CD8-positive, alpha-beta memory T cell (primary cell): ENCODE measurements around the gene ZFPM1. TPM values are rescaled to one million over a fixed set of nuclear protein-coding genes. Genes with fewer than 3 reads are reported as not detected.

Experiments used
- CTCF ChIA-PET: fragments of 350-600 bp; sonication (Branson Sonifier 250); formaldehyde crosslinking; loops from one replicate; lab custom pipeline; 2021; ENCODE audit warnings: antibody characterized with exemption; lab: Charles Lee
- POLR2A ChIA-PET: fragments of 350-600 bp; sonication (Branson Sonifier 250); formaldehyde crosslinking; loops from one replicate; lab custom pipeline; 2021; ENCODE audit warnings: antibody characterized with exemption; lab: Charles Lee
- DNase-seq, 5 donors: peaks; one replicate each; pipeline versions ENCODE4 v3.0.0 to v3.0.0-alpha.2; 2020 to 2022; ENCODE audit warnings: mixed read lengths in 1 of 5
- H3K27ac ChIP-seq: one replicate; pipeline ENCODE4 v1.7.0; 2013; ENCODE audit warnings: low read depth, mild to moderate bottlenecking, low read length, moderate library complexity
- H3K27me3 ChIP-seq: 2 replicates; pipeline ENCODE4 v1.7.0; 2013; ENCODE audit warnings: low read length, mild to moderate bottlenecking; ENCODE audit not compliant: insufficient read depth, poor library complexity, severe bottlenecking
- H3K36me3 ChIP-seq: 2 replicates; pipeline ENCODE4 v1.7.0; 2013; ENCODE audit warnings: mild to moderate bottlenecking, low read length, moderate library complexity; ENCODE audit not compliant: insufficient read depth
- H3K4me1 ChIP-seq: 2 replicates; pipeline ENCODE4 v1.7.0; 2013; ENCODE audit warnings: mild to moderate bottlenecking, low read length, moderate library complexity; ENCODE audit not compliant: insufficient read depth
- H3K4me3 ChIP-seq: 2 replicates; pipeline ENCODE4 v1.7.0; 2013; ENCODE audit warnings: mild to moderate bottlenecking, low read length
- H3K9me3 ChIP-seq: 2 replicates; pipeline ENCODE4 v1.7.0; 2013; ENCODE audit warnings: mild to moderate bottlenecking, low read length
- H3K27ac Mint-ChIP-seq, 8 donors: one replicate each; pipeline ENCODE4 v1.8.0; 2020 to 2021; ENCODE audit warnings: mixed read lengths in 8 of 8, mild to moderate bottlenecking in 6 of 8, inconsistent platforms in 3 of 8, moderate library complexity in 3 of 8
- H3K27me3 Mint-ChIP-seq, 2 donors: one replicate each; pipeline ENCODE4 v1.8.0; 2020 to 2021; ENCODE audit warnings: mixed read lengths in 2 of 2, mild to moderate bottlenecking in 1 of 2, moderate library complexity in 1 of 2
- H3K36me3 Mint-ChIP-seq, 3 donors: one replicate each; pipeline ENCODE4 v1.8.0; 2020 to 2021; ENCODE audit warnings: mixed read lengths in 3 of 3, inconsistent platforms in 1 of 3, mild to moderate bottlenecking in 1 of 3
- H3K4me1 Mint-ChIP-seq, 3 donors: one replicate each; pipeline ENCODE4 v1.8.0; 2020 to 2021; ENCODE audit warnings: mixed read lengths in 3 of 3, inconsistent platforms in 1 of 3, mild to moderate bottlenecking in 1 of 3
- H3K4me3 Mint-ChIP-seq, 7 donors: one replicate each; pipeline ENCODE4 v1.8.0; 2020 to 2021; ENCODE audit warnings: mixed read lengths in 7 of 7, mild to moderate bottlenecking in 6 of 7, moderate library complexity in 4 of 7, inconsistent platforms in 2 of 7
- H3K9me3 Mint-ChIP-seq, 5 donors: one replicate each; pipeline ENCODE4 v1.8.0; 2020 to 2022; ENCODE audit warnings: mixed read lengths in 5 of 5, mild to moderate bottlenecking in 3 of 5, moderate library complexity in 2 of 5, inconsistent platforms in 1 of 5
- polyA plus RNA-seq: library from polyadenylated mRNA; unstranded; fragments of 300-500 nt; fragmentation: Illumina TruSeq; gene quantifications from one replicate; pipeline ENCODE4 v1.2.3, GENCODE V29; 2021
- total RNA-seq, 2 experiments: library from RNA; stranded (reverse); gene quantifications; one replicate each; pipeline ENCODE4 v1.2.3, GENCODE V29; 2021

Gene ZFPM1
- total and polyA plus RNA-seq, 3 experiments from 2014 or later = 0.71 to 16.7 (median 15.5) TPM

DNA sequence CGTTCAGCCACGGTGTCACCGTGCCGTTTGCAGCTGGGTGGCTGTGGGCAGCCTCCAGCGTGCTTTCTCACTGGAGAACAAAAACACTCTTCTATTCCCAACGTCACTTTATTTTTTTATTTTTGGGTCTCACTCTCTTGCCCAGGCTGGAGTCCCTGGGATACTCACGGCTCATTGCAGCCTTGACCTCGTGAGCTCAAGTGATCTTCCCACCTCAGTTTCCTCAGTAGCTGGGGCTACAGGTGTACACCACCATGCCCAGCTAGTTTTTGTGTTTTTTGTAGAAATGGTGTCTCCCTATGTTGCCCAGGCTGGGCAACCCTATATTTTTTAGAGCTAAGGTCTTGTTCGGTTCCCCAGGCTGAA is 82.8 kb downstream of the ZFPM1 start:
- no peak for DNase-seq
- H3K27me3 ChIP-seq = peaks cover 15% of the 10 kb centered on the region
- ChIA-PET POLR2A (no interaction called here), CTCF (interaction anchor here (1.6 kb wide), 1 partner anchor 81 kb away, joined by 7 read pairs; no protein-coding TSS in a partner anchor)
- H3K4me1 ChIP-seq = peaks cover 8% of the 10 kb centered on the region
- peaks cover 0 to 1% (median 0%) of the 10 kb centered on the region in 3 donors for H3K36me3 Mint-ChIP-seq
- H3K4me3 Mint-ChIP-seq = peak overlapping the region; percentile 57 to 84 (median 78)
- peak overlapping the region in 7 of 8 donors; percentile 44 to 92 (median 68) for H3K27ac Mint-ChIP-seq
- H3K4me1 Mint-ChIP-seq = peaks cover 5 to 15% (median 6%) of the 10 kb centered on the region in 3 donors
- H3K27ac ChIP-seq = no peak overlapping the region
- H3K27me3 Mint-ChIP-seq = peaks cover 0 to 1% of the 10 kb centered on the region in 2 donors
- no peak overlapping the region for H3K4me3 ChIP-seq
- H3K36me3 ChIP-seq = no peaks in the 10 kb centered on the region
- H3K9me3 Mint-ChIP-seq = peaks cover 0 to 4% (median 0%) of the 10 kb centered on the region in 5 donors
- no peaks in the 10 kb centered on the region for H3K9me3 ChIP-seq

- peak overlapping the region in 1 of 8 donors; percentile 92 for H3K27ac Mint-ChIP-seq
- POLR2A ChIA-PET = no interaction called here
Measured at GRCh38 chr16:88536510-88536909, 83.4 kb downstream of the ZFPM1 start.

DNA sequence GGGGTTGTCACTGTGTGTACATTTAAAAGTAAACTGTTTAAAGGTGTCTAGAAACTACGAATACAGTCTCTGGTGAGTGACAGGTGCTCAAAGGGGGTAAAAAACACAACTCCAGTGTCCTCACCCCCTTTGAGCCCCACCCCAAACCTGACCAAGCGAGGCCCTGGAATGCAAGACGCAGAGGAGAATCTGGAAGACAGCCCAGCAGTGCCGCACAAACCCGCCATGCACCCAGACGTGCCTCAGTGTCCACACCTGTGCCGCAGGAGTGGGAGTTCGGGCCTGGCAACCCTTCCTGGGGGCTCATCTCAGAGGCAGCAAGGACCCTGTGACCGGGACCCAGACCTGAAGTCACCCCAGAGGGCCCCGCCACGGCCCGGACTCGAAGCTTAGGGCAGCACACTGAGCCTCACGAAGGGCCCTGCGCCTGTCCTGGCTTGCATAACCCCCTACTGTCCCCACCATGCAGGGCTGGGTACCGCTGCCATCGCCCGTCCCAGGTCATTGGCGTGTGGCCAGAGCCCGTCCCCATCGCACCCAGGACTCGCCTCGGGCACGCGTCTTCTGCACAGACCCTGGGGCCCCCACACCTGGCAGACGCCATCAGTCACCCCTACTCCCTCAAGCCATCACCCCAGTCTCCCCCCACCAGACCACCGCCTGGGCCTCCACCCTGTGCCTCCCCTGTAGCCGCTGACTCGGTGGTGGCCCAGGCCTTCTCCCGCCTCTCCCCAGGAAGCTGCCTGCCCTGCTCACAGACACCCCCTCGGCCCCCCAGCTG is 84.1 kb downstream of the ZFPM1 start:
- peaks cover 0 to 1% (median 0%) of the 10 kb centered on the region in 3 donors for H3K36me3 Mint-ChIP-seq
- H3K4me3 ChIP-seq = no peak overlapping the region
- H3K4me3 Mint-ChIP-seq = peak overlapping the region in 2 of 7 donors; percentile 57 to 83
- no peak overlapping the region for H3K27ac ChIP-seq
- POLR2A ChIA-PET = no interaction called here
- H3K27me3 Mint-ChIP-seq = peaks cover 0 to 4% of the 10 kb centered on the region in 2 donors
- H3K9me3 ChIP-seq = no peaks in the 10 kb centered on the region
- H3K4me1 Mint-ChIP-seq = peaks cover 5 to 15% (median 6%) of the 10 kb centered on the region in 3 donors
- H3K4me1 ChIP-seq = peaks cover 8% of the 10 kb centered on the region
- peaks cover 0 to 2% (median 0%) of the 10 kb centered on the region in 5 donors for H3K9me3 Mint-ChIP-seq
- DNase-seq = peak in 1 of 5 donors; percentile 48
- H3K36me3 ChIP-seq = no peaks in the 10 kb centered on the region
- CTCF ChIA-PET = interaction anchor here (1.6 kb wide), 1 partner anchor 82 kb away, joined by 7 read pairs; no protein-coding TSS in a partner anchor
- peak overlapping the region in 1 of 8 donors; percentile 50 for H3K27ac Mint-ChIP-seq
- H3K27me3 ChIP-seq = peaks cover 19% of the 10 kb centered on the region

More at GRCh38 chr16:88536510-88536909, 83.4 kb downstream of the ZFPM1 start:
- Mint-ChIP-seq H3K4me3 (peak overlapping the region in 3 of 7 donors; percentile 57 to 83 (median 82)), H3K27me3 (peaks cover 0 to under 1% of the 10 kb centered on the region in 2 donors), H3K9me3 (peaks cover 0 to 4% (median 0%) of the 10 kb centered on the region in 5 donors), H3K36me3 (peaks cover 0 to 1% (median 0%) of the 10 kb centered on the region in 3 donors), H3K4me1 (peaks cover 5 to 15% (median 6%) of the 10 kb centered on the region in 3 donors)
- Histone ChIP-seq H3K27ac (no peak overlapping the region), H3K36me3 (no peaks in the 10 kb centered on the region), H3K27me3 (peaks cover 19% of the 10 kb centered on the region), H3K4me1 (peaks cover 8% of the 10 kb centered on the region), H3K9me3 (no peaks in the 10 kb centered on the region), H3K4me3 (no peak overlapping the region)
- CTCF ChIA-PET = interaction anchor here (1.6 kb wide), 1 partner anchor 81 kb away, joined by 7 read pairs; no protein-coding TSS in a partner anchor
- no peak for DNase-seq

DNA sequence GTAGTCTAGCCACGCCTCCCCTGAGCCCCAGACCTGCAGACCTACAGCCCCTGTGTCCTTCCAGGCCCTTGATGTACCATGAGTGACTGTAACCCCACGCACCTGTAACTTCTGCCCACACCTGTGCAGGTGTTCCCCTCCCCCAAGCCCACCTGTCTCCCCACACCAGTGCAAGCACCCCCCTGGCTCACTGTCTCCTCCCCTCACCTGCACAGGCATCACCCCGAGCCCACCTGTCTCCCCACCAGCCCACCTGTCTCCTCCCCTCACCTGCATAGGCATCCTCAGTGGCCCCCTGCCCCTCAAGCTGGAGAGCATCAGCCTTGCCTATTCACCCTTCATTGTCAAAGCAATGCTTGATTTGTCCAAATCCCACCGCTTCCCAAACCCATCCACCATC is 84.8 kb downstream of the ZFPM1 start:
- Mint-ChIP-seq H3K27me3 (peaks cover 0 to 6% of the 10 kb centered on the region in 2 donors), H3K4me1 (peaks cover 6 to 15% (median 6%) of the 10 kb centered on the region in 3 donors), H3K4me3 (peak overlapping the region in 2 of 7 donors; percentile 24 to 57), H3K27ac (peak overlapping the region in 1 of 8 donors; percentile 27), H3K36me3 (peaks cover 0 to 3% (median 1%) of the 10 kb centered on the region in 3 donors), H3K9me3 (peaks cover 0 to 7% (median 3%) of the 10 kb centered on the region in 5 donors)
- H3K27me3 ChIP-seq = peaks cover 19% of the 10 kb centered on the region
- H3K4me1 ChIP-seq = peaks cover 8% of the 10 kb centered on the region
- H3K36me3 ChIP-seq = no peaks in the 10 kb centered on the region
- peaks cover under 1% of the 10 kb centered on the region for H3K9me3 ChIP-seq
- CTCF ChIA-PET = no interaction called here
- POLR2A ChIA-PET = interaction anchor here (0.5 kb wide), 1 partner anchor 53 kb away, joined by 3 read pairs; no protein-coding TSS in a partner anchor
- H3K4me3 ChIP-seq = no peak overlapping the region
- H3K27ac ChIP-seq = no peak overlapping the region
- DNase-seq = no peak

- no peaks in the 10 kb centered on the region for H3K36me3 ChIP-seq
- POLR2A ChIA-PET = interaction anchor here (0.5 kb wide), 1 partner anchor 52 kb away, joined by 3 read pairs; no protein-coding TSS in a partner anchor
- CTCF ChIA-PET = no interaction called here
- Mint-ChIP-seq H3K36me3 (peaks cover under 1 to 8% (median 1%) of the 10 kb centered on the region in 3 donors), H3K4me3 (peak overlapping the region in 3 of 7 donors; percentile 38 to 66 (median 57)), H3K9me3 (peaks cover 4 to 13% (median 9%) of the 10 kb centered on the region in 5 donors), H3K27ac (peak overlapping the region in 1 of 8 donors; percentile 58), H3K27me3 (peaks cover 1 to 10% of the 10 kb centered on the region in 2 donors), H3K4me1 (peaks cover 6 to 15% (median 7%) of the 10 kb centered on the region in 3 donors)
- H3K9me3 ChIP-seq = peaks cover 7% of the 10 kb centered on the region
- no peak overlapping the region for H3K27ac ChIP-seq
- no peak for DNase-seq
- peaks cover 8% of the 10 kb centered on the region for H3K4me1 ChIP-seq
- H3K27me3 ChIP-seq = peaks cover 19% of the 10 kb centered on the region
- no peak overlapping the region for H3K4me3 ChIP-seq
Measured at GRCh38 chr16:88538366-88539060, 85.4 kb downstream of the ZFPM1 start.

GRCh38 chr16:88539261-88539651 is 86.2 kb downstream of the ZFPM1 start:
- no peak for DNase-seq
- Histone ChIP-seq H3K9me3 (peaks cover 11% of the 10 kb centered on the region), H3K4me1 (peaks cover 8% of the 10 kb centered on the region), H3K36me3 (no peaks in the 10 kb centered on the region), H3K4me3 (no peak overlapping the region), H3K27ac (no peak overlapping the region), H3K27me3 (peaks cover 19% of the 10 kb centered on the region)
- peaks cover 6 to 15% (median 9%) of the 10 kb centered on the region in 3 donors for H3K4me1 Mint-ChIP-seq
- H3K27ac Mint-ChIP-seq = no peak overlapping the region
- POLR2A ChIA-PET = no interaction called here
- H3K36me3 Mint-ChIP-seq = peaks cover 1 to 11% (median 2%) of the 10 kb centered on the region in 3 donors
- H3K27me3 Mint-ChIP-seq = peaks cover 1 to 12% of the 10 kb centered on the region in 2 donors
- H3K4me3 Mint-ChIP-seq = peak overlapping the region in 1 of 7 donors; percentile 85
- H3K9me3 Mint-ChIP-seq = peaks cover 6 to 16% (median 12%) of the 10 kb centered on the region in 5 donors
- CTCF ChIA-PET = no interaction called here

DNA sequence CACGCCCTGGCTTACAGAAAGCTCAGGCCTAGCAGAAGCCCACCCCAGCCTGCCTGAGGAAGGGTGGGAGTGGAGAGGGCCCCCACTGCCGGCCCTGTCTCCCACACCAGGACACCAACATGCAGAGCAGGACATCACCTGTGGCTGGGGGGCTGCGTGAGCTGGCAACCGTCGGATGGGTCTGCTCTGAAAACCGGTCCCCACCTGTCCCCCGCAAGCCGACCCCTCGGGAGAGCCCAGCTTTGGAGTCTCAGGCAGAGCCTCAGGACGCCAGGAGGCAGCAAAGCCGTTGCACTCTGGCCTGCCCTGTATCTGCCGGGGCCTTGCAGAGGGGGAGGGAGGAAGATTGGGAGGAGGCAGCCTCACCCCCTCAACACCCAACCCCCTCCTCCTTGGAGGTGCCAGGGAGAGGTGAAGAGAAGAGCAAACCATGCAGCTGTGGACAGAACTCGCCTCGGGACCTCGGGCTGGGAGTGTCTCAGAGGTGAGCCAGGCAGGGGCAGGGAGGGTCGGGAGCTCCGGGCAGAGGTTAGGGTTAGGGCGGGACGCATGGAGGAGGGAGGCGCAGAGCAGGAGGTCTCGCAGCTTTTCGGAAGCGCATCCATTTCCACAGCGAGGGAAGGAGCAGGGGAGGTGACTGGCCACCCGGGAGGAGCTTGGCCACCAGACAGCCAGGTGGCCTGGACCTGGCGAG is 86.7 kb downstream of the ZFPM1 start:
- peak overlapping the region in 2 of 7 donors; percentile 66 to 85 for H3K4me3 Mint-ChIP-seq
- H3K9me3 Mint-ChIP-seq = peaks cover 6 to 16% (median 12%) of the 10 kb centered on the region in 5 donors
- peaks cover 7% of the 10 kb centered on the region for H3K4me1 ChIP-seq
- H3K27me3 Mint-ChIP-seq = peaks cover 1 to 12% of the 10 kb centered on the region in 2 donors
- H3K36me3 ChIP-seq = no peaks in the 10 kb centered on the region
- no peak overlapping the region for H3K27ac ChIP-seq
- peaks cover 11% of the 10 kb centered on the region for H3K9me3 ChIP-seq
- peaks cover 6 to 13% (median 9%) of the 10 kb centered on the region in 3 donors for H3K4me1 Mint-ChIP-seq
- ChIA-PET CTCF (no interaction called here), POLR2A (no interaction called here)
- DNase-seq = peak in 1 of 5 donors; percentile 24
- no peak overlapping the region for H3K4me3 ChIP-seq
- peaks cover 0 to 11% (median 2%) of the 10 kb centered on the region in 3 donors for H3K36me3 Mint-ChIP-seq
- peak overlapping the region in 1 of 8 donors; percentile 77 for H3K27ac Mint-ChIP-seq
- peaks cover 19% of the 10 kb centered on the region for H3K27me3 ChIP-seq
